Tibial nerve (tissue), 4 donors: ENCODE measurements around the gene IMPA2. TPM values are rescaled to one million over a fixed set of nuclear protein-coding genes. Genes with fewer than 3 reads are reported as not detected.

Experiments
- DNase-seq, 2 donors: peaks; one replicate each; pipeline ENCODE4 v3.0.0-alpha.2; 2019; ENCODE audit warnings: low spot score in 2 of 2
- H3K27ac ChIP-seq, 4 donors: fragments of 200-600 bp; sonication (generic) in 3 of 4; one replicate each; pipeline ENCODE4 v1.5.1; 2017 to 2019; ENCODE audit warnings: mild to moderate bottlenecking in 1 of 4
- H3K27me3 ChIP-seq, 2 donors: fragments of 200-600 bp; sonication (generic) in 1 of 2; one replicate each; pipeline versions ENCODE4 v1.5.1 to v1.6.0; 2017 to 2019
- H3K36me3 ChIP-seq, 3 donors: fragments of 200-600 bp; sonication (generic); one replicate each; pipeline ENCODE4 v1.5.1; 2018 to 2019
- H3K4me1 ChIP-seq, 4 donors: fragments of 200-600 bp; sonication (generic) in 3 of 4; one replicate each; pipeline ENCODE4 v1.5.1; 2017 to 2019
- H3K4me3 ChIP-seq, 4 donors: fragments of 200-600 bp; sonication (generic) in 3 of 4; one replicate each; pipeline ENCODE4 v1.5.1; 2017 to 2019; ENCODE audit warnings: mild to moderate bottlenecking in 1 of 4, moderate library complexity in 1 of 4
- H3K9me3 ChIP-seq, 4 donors: fragments of 200-600 bp; sonication (generic) in 3 of 4; one replicate each; pipeline ENCODE4 v1.5.1; 2017 to 2019
- CTCF ChIP-seq, 5 experiments: fragments of 200-600 bp in 3 of 5; fragments of 450-650 bp in 2 of 5; sonication (generic) in 3 of 5; IDR thresholded peaks; one replicate each; pipeline ENCODE4 v1.5.1; 2016 to 2019; ENCODE audit warnings: antibody characterized with exemption in 5 of 5, mild to moderate bottlenecking in 3 of 5, moderate library complexity in 2 of 5
- EP300 ChIP-seq, 2 donors: sonication (generic); formaldehyde crosslinking; IDR thresholded peaks; one replicate each; pipeline ENCODE4 v1.6.1; 2017; ENCODE audit warnings: antibody characterized with exemption in 2 of 2, mild to moderate bottlenecking in 1 of 2
- POLR2A ChIP-seq, 2 donors: fragments of 450-650 bp; IDR thresholded peaks; one replicate each; pipeline ENCODE4 v1.6.1; 2017; ENCODE audit warnings: antibody characterized with exemption in 2 of 2, mild to moderate bottlenecking in 2 of 2, moderate library complexity in 2 of 2
- WGBS, 2 donors: methylation state at CpG; one replicate each; pipeline ENCODE4 v1.1.5; 2018; 5-methylcytosine and 5-hydroxymethylcytosine counted together
- total RNA-seq, 4 donors: library from RNA; depleted of rRNA; stranded (reverse); fragments of >200 nt; gene quantifications; one replicate each; pipeline ENCODE4 v1.1.0, GENCODE V29; 2016

IMPA2 gene
- total RNA-seq, 4 donors from 2014 or later: 12.7 to 62.4 (median 36.2) TPM

- no peak for TF ChIP-seq POLR2A (IDR thresholded peaks at IDR 0.05)
- no peak for TF ChIP-seq EP300 (IDR thresholded peaks at IDR 0.05)
- TF ChIP-seq CTCF (IDR thresholded peaks at IDR 0.05): no peak
- no peaks in the 10 kb centered on the region for H3K36me3 ChIP-seq
- no peaks in the 10 kb centered on the region for H3K4me1 ChIP-seq
- no peak overlapping the region for H3K27ac ChIP-seq
- H3K9me3 ChIP-seq: no peaks in the 10 kb centered on the region
- no peak for DNase-seq
- H3K4me3 ChIP-seq: no peak overlapping the region
- no peaks in the 10 kb centered on the region for H3K27me3 ChIP-seq
- 73 to 78% methylated on average over 14 of the region's 14 CpGs for WGBS, 2 donors
These were observed 75.0 kb downstream of the IMPA2 start for GRCh38 chr18:12056034-12056883.

GRCh38 chr18:12056884-12057402 is 75.6 kb downstream of the IMPA2 start:
- Histone ChIP-seq H3K4me1 (no peaks in the 10 kb centered on the region), H3K27me3 (no peaks in the 10 kb centered on the region), H3K9me3 (no peaks in the 10 kb centered on the region), H3K36me3 (no peaks in the 10 kb centered on the region), H3K4me3 (no peak overlapping the region), H3K27ac (no peak overlapping the region)
- WGBS, 2 donors: 77 to 81% methylated on average over 8 to 13 of the region's 14 CpGs
- DNase-seq: no peak
- TF ChIP-seq CTCF (IDR thresholded peaks at IDR 0.05) (no peak), EP300 (IDR thresholded peaks at IDR 0.05) (no peak), POLR2A (IDR thresholded peaks at IDR 0.05) (no peak)

GRCh38 chr18:12057419-12058039 is 76.2 kb downstream of the IMPA2 start:
- DNase-seq: no peak
- H3K36me3 ChIP-seq: no peaks in the 10 kb centered on the region
- 81 to 82% methylated on average over 12 to 13 of the region's 14 CpGs for WGBS, 2 donors
- H3K4me1 ChIP-seq: no peaks in the 10 kb centered on the region
- H3K9me3 ChIP-seq: no peaks in the 10 kb centered on the region
- TF ChIP-seq POLR2A (IDR thresholded peaks at IDR 0.05) (no peak), EP300 (IDR thresholded peaks at IDR 0.05) (no peak)
- no peak overlapping the region for H3K4me3 ChIP-seq
- no peak overlapping the region for H3K27ac ChIP-seq
- no peaks in the 10 kb centered on the region for H3K27me3 ChIP-seq

- H3K4me1 ChIP-seq: no peaks in the 10 kb centered on the region
- no peak overlapping the region for H3K27ac ChIP-seq
- 77 to 90% methylated on average over 13 to 16 of the region's 16 CpGs for WGBS, 2 donors
- no peaks in the 10 kb centered on the region for H3K36me3 ChIP-seq
- DNase-seq: no peak
- no peaks in the 10 kb centered on the region for H3K9me3 ChIP-seq
- TF ChIP-seq CTCF (IDR thresholded peaks at IDR 0.05) (no peak), POLR2A (IDR thresholded peaks at IDR 0.05) (no peak), EP300 (IDR thresholded peaks at IDR 0.05) (no peak)
- no peak overlapping the region for H3K4me3 ChIP-seq
- no peaks in the 10 kb centered on the region for H3K27me3 ChIP-seq
These were observed 78.3 kb downstream of the IMPA2 start for GRCh38 chr18:12059334-12060181.

- Histone ChIP-seq H3K9me3 (no peaks in the 10 kb centered on the region), H3K4me1 (no peaks in the 10 kb centered on the region), H3K27ac (no peak overlapping the region), H3K36me3 (no peaks in the 10 kb centered on the region), H3K27me3 (no peaks in the 10 kb centered on the region), H3K4me3 (no peak overlapping the region)
- TF ChIP-seq EP300 (IDR thresholded peaks at IDR 0.05): no peak
- TF ChIP-seq CTCF (IDR thresholded peaks at IDR 0.05): no peak
- TF ChIP-seq POLR2A (IDR thresholded peaks at IDR 0.05): no peak
- DNase-seq: no peak
- WGBS, 2 donors: 74 to 86% methylated on average over 17 to 19 of the region's 20 CpGs
These were observed 79.0 kb downstream of the IMPA2 start for GRCh38 chr18:12060182-12060870.
